ENCODE measurements around the gene ACSS3.

DNA sequence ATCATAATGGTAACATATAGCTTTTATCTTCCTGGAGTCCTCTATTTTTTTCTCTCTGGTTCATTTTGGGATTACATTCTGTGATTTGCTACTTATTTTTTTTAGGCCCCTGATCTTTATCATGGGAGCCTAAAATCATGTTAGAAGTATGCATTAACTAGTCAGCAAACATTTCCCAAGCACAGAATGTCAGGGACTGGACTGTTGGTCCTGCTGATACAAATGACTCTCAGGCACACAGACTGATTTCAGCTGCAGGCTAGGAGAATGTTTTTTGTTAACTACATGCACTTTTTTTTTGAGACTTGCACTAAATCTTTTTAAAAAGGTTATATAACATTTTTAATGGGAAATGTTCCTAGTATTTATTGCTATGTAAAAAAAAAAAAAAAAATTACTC is 131.1 kb downstream of the ACSS3 start:
- TF ChIP-seq, protein P1, sequence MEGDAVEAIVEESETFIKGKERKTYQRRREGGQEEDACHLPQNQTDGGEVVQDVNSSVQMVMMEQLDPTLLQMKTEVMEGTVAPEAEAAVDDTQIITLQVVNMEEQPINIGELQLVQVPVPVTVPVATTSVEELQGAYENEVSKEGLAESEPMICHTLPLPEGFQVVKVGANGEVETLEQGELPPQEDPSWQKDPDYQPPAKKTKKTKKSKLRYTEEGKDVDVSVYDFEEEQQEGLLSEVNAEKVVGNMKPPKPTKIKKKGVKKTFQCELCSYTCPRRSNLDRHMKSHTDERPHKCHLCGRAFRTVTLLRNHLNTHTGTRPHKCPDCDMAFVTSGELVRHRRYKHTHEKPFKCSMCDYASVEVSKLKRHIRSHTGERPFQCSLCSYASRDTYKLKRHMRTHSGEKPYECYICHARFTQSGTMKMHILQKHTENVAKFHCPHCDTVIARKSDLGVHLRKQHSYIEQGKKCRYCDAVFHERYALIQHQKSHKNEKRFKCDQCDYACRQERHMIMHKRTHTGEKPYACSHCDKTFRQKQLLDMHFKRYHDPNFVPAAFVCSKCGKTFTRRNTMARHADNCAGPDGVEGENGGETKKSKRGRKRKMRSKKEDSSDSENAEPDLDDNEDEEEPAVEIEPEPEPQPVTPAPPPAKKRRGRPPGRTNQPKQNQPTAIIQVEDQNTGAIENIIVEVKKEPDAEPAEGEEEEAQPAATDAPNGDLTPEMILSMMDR (IDR thresholded peaks at IDR 0.05): no peak
- no peak for TF ChIP-seq POLR2A (IDR thresholded peaks at IDR 0.05)
